GM21528 (cell line): ENCODE results near the gene CCNI2.

Source experiments
- ATAC-seq: cut with Tn5 transposase; IDR thresholded peaks from one replicate; pipeline ENCODE4 v1.9.1; 2021; ENCODE audit warnings: mild to moderate bottlenecking, moderate library complexity; ENCODE audit not compliant: unreplicated experiment, low FRiP score

The CCNI2 gene

GRCh38 chr5:132764051-132764450, 16.8 kb downstream of the CCNI2 start:
- ATAC-seq: no peak

- ATAC-seq: no peak
These were observed 17.5 kb downstream of the CCNI2 start for GRCh38 chr5:132764671-132765238.

GRCh38 chr5:132765311-132766019, 18.2 kb downstream of the CCNI2 start:
- ATAC-seq: no peak

DNA sequence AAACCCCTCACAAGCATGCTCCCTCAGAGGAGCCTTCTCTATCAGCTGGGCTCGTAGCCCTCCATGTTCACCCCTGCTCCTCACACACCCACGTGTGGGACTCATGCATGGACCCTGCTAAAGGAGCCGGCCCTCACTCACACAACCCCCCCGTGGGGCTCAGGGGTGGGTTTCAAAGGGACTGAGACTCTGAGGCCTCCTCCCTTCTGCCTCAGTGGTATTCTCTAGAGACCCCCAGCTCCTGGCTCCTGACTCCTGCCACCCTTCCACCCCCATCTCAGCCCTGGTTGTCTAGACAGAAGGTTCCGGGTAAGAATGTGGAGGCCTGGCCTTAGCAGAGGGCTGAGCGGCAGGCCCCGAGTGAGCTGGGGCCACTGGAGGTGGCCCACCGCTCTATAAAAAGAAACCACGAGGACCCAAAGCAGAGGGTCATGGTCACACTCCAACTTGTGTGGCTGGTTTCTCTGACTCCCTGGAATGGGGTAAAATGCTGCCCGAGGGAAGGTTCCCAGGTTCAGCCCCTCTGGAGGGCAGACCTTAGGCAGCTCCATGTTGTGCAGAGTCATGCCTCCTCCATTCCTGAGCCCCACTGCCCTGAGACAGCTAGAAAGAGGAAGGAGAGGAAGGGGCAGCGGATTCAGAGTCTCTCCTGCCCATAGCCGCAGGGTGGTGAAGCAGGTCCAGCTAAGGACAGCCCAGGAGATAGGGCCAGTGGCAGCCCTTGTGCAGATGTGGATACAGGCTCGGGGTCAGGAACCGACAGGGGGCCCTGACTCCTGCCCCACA, 19.0 kb downstream of the CCNI2 start:
- ATAC-seq: no peak

GRCh38 chr5:132766806-132767055, 19.5 kb downstream of the CCNI2 start:
- no peak for ATAC-seq

DNA sequence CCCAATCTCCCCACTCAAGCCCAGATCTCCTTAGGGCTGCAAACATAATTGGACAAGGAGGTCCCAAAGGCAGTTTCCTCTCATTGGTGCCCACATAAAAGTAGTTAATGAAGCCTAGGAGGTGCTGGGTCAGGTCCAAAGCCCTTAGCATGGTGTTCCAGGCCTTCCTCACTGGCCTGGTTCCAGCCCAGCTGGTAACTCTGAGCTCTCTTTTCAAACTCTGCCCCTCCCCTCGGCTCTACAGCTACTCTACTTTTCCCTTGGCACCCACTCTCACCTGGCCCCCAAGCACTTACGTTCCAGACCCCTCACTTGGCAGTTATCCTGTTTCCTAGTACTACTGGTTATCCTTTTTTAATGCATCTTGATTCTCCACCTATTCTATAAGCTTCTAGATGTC, 19.9 kb downstream of the CCNI2 start:
- ATAC-seq: no peak

DNA sequence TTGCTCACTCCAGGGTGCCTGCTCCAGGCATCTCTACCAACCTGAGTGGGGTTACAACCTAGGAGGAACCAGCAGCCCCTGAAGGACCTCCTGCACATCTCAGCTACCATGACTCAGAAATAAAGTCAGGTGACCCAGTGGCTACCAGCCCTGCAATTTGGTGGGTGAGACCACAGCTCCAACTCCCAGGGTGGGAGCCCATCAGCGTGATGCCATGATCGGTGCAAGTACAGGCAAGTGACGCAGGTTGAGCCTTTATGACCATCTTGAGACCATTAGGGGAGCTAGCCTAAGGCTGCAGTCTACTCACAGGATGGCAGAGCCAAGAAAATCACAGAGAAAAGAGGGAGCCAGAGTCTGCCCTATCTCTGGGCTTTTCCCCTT, 21.3 kb downstream of the CCNI2 start:
- no peak for ATAC-seq

- no peak for ATAC-seq
These were observed 23.4 kb downstream of the CCNI2 start for GRCh38 chr5:132770476-132771159.

DNA sequence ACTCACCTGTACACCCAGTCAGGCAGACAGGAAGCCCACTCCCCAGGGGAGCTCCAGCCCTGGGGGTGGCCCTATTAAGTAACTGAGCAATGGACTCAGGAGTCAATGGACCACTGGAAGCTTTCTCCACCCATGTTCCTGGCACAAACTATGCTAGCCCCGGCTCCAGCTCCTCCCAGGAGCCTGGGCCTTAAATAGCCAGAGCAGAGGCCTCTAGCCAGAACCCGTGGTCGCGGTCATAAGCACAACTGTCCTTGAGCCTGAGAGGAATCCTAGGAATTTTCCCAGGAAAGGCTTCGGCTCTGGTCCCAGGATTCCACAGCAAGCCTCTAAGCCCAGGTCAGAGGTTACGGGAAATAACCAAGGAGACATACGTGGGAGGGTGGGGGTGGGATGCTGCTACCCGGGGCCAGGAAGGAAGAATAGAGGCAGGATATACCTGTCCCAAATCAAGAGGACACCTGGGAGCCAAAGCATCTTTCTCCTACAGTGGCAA, 24.3 kb downstream of the CCNI2 start:
- no peak for ATAC-seq

DNA sequence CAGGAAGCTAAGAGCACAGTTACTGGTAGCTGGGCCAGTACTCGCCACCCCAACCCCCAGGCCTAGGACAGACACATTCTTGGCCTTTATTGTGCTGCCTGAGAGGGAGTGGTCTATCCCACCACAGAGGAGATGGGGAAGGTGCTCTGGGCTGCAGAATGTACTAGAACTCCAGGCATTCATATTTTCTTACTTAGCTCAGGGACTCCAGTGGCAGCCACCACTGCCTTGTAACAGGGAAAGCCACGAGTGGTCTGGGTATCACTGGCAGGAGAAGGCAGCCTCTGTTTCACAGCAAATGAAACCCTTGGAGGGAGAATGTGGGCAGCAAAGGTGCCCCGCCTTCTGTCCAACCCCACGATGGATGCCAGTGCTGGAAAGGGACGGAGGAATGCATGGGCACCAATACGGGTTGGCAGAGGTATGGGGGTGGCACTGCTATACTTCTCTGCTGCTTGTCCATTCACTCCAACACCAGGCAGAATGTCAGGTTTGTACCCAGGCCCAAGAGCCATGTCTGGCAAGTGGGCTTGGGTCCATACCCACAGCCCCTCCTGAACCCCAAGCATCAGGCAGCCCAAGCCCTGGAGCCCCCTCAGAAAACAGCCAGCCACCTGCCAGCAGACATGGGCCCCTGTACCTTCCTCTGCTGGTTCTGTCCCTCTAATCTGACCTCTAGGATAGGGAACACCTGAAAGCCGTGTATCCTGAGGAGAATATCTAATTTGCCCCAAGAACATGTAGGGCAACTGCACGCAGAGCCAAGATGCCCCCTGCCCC, 25.3 kb downstream of the CCNI2 start:
- ATAC-seq: no peak

DNA sequence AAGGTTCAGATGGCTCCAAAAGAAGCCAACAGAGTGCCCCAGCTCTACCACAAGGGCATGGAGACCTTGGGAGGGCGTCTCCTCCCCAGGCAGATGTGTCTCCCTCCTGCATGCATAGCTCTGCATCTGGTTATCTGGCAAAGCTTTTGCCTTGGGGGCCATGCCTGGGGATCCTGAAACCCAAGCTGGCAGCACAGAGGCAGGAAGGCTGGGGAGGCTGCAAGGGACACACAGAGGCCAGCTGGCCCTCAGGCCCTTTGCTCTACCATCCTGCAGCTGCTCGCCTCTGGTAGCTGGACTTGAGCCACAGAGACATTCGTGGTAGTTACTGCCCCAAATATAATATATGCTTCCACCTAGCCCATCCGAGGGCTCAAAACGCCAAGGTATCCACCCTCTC, 25.9 kb downstream of the CCNI2 start:
- ATAC-seq: no peak

GRCh38 chr5:132773601-132774355, 26.6 kb downstream of the CCNI2 start:
- no peak for ATAC-seq

GRCh38 chr5:132774406-132774805, 27.2 kb downstream of the CCNI2 start:
- ATAC-seq: no peak

GRCh38 chr5:132774896-132775295, 27.7 kb downstream of the CCNI2 start:
- no peak for ATAC-seq

DNA sequence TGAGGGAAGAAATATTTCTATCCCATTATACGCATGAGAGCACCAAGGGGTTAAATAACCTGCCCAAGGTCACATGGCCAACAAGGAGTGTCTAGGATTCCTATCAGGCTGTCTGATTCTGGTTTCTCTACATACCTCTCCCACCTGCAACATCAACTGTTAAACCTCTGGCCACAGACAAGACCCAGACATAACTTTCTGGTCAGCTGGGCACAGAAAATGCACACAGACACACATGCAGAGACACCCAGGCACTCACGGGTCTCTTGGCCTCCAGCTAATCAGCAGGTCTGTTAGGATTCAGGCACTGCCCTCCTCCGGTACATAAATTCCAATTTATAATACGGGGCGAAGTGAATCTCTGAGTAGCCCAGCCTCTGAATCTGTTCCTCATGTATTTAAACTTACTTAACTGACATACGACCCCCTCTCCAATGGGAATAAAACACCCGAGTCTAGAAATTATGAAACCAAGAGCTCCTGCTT, 28.3 kb downstream of the CCNI2 start:
- no peak for ATAC-seq

GRCh38 chr5:132776131-132776937, 29.1 kb downstream of the CCNI2 start:
- peak; percentile 20 for ATAC-seq

- no peak for ATAC-seq
These were observed 29.6 kb downstream of the CCNI2 start for GRCh38 chr5:132776938-132777208.

GRCh38 chr5:132777209-132778069, 30.2 kb downstream of the CCNI2 start, which contains the start of gene SEPTIN8:
Gene SEPTIN8 (minus strand): TSS chr5:132777239. CDS start chr5:132777137, 102 bp downstream.
- peak; percentile 62 for ATAC-seq
